Right cardiac atrium (tissue), 5 donors: ENCODE data around the gene DUSP8. TPM values are rescaled to one million over a fixed set of nuclear protein-coding genes. Genes with fewer than 3 reads are reported as not detected.

Experiments
- ATAC-seq, 2 donors: fragments of 200-7000 bp; cut with Tn5 transposase; one replicate each; pipeline versions ENCODE4 v1.8.0 to v1.9.1; 2020; ENCODE audit warnings: moderate library complexity in 2 of 2, mild to moderate bottlenecking in 1 of 2
- DNase-seq, 3 donors: peaks; one replicate each; pipeline ENCODE4 v3.0.0-alpha.2; 2020
- H3K27ac ChIP-seq: one replicate; pipeline ENCODE4 v1.5.1; 2013; ENCODE audit warnings: mild to moderate bottlenecking, low read length, control low read depth, moderate library complexity
- H3K27me3 ChIP-seq: one replicate; pipeline ENCODE4 v1.6.1; 2013; ENCODE audit not compliant: control insufficient read depth, insufficient read depth
- H3K4me1 ChIP-seq: one replicate; pipeline ENCODE4 v1.6.1; 2013; ENCODE audit warnings: low read length; ENCODE audit not compliant: control insufficient read depth, insufficient read depth
- H3K4me3 ChIP-seq: one replicate; pipeline ENCODE4 v1.5.1; 2013; ENCODE audit warnings: low read length, control low read depth
- H3K9me3 ChIP-seq: one replicate; pipeline ENCODE4 v1.6.1; 2013; ENCODE audit warnings: low read length; ENCODE audit not compliant: control insufficient read depth
- WGBS: extraction: QIAGEN DNeasy Blood & Tissue Kit; methylation state at CpG from one replicate; pipeline ENCODE4 v1.1.7; 2013; 5-methylcytosine and 5-hydroxymethylcytosine counted together
- intact Hi-C, 4 donors: fragments of 100-400 bp; cut with DNase I; formaldehyde crosslinking; loops; one replicate each; pipeline versions ENCODE4 v1.11.0 to v1.14.0; 2022 to 2023
- polyA plus RNA-seq: library from polyadenylated mRNA; stranded (reverse); fragments of 200-250 nt; gene quantifications from one replicate; pipeline ENCODE4 v1.2.3, GENCODE V29; 2013
- total RNA-seq, 4 donors: library from RNA; stranded (reverse); fragmentation: NEBNext Ultra II Directional; extraction: Animal tissue kit (Norgen Biotek cat#: 25700); gene quantifications; one replicate each; pipeline ENCODE4 v1.2.1, GENCODE V29; 2021
- donor health status: healthy with polysubstance abuse.
- donor health status: DM: no; HTN: yes; CAD: no.
- donor health status: DM: no; HTN: no; CAD: no.
- donor health status: DM: no; HTN: yes; CAD: no; lungs with severe emphysema.
- donor health status: DM: yes; HTN: yes; CAD: no.

Gene DUSP8
- total and polyA plus RNA-seq, 5 donors: 10.1 to 15.6 (median 13.3) TPM

DNA sequence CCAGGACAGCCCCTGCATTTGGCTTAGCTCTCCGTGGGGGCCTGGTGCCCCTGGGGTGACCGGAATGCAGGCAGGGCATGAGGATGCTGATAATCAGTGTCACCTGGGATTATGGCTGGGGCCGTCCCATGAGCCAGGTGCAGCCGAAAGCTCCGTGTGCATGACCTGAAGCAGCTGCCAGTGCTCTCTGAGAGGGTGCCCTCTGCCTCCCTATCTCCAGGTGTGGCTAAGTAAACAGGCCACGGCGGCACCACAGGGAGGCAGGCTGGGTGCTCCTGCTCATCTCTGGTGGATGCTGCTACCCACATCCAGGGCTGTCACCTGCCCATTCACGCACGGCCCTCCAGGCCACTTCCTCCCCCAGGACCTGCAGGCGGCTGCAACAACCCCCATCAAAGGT lies 29.8 kb downstream of the DUSP8 start:
- intact Hi-C loops: loop anchor here in 3 of 4 donors (5.0 to 10.0 kb wide), 2 partner anchors 35 to 83 kb away; partner anchors contain the start of genes KRTAP5-4 (in 3 of the 3) and KRTAP5-5 (in 3 of the 3)
- DNase-seq (peak in 2 of 3 donors; percentile 16 to 41), ATAC-seq (no peak)
- Histone ChIP-seq H3K9me3 (no peaks in the 10 kb centered on the region), H3K4me1 (no peaks in the 10 kb centered on the region), H3K4me3 (no peak overlapping the region), H3K27me3 (no peaks in the 10 kb centered on the region), H3K27ac (no peak overlapping the region)
- 70% methylated on average over 10 of the region's 10 CpGs for whole genome bisulfite sequencing

GRCh38 chr11:1541474-1542204 lies 30.4 kb downstream of the DUSP8 start:
- Histone ChIP-seq H3K4me3 (no peak overlapping the region), H3K4me1 (no peaks in the 10 kb centered on the region), H3K9me3 (no peaks in the 10 kb centered on the region), H3K27ac (no peak overlapping the region), H3K27me3 (no peaks in the 10 kb centered on the region)
- intact Hi-C loops: loop anchor here in 3 of 4 donors (5.0 to 10.0 kb wide), 2 partner anchors 36 to 83 kb away; partner anchors contain the start of genes KRTAP5-4 (in 3 of the 3) and KRTAP5-5 (in 3 of the 3)
- ATAC-seq (no peak), DNase-seq (peak in 2 of 3 donors; percentile 25 to 26)
- WGBS: 80% methylated on average over 22 of the region's 22 CpGs

DNA sequence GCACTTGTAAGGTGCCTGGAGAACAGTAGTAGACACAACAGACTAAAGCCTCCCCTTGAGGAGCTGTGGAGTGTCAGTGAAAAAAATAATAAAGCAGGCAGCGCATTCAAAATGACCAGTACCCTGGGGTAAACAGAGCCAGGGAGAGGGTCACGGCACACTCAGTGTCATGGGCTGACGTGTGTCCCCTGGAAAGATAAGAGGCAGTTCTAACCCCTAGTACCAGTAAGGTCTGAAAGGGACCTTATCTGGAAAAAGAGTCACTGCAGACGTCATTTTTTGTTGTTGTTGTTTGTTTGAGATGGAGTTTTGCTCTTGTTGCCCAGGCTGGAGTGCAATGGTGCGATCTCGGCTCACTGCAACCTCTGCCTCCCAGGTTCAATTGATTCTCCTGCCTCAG lies 32.0 kb downstream of the DUSP8 start:
- H3K9me3 ChIP-seq: no peaks in the 10 kb centered on the region
- no peak overlapping the region for H3K27ac ChIP-seq
- intact Hi-C loops: loop anchor here in 3 of 4 donors (5.0 to 10.0 kb wide), 2 partner anchors 37 to 85 kb away; partner anchors contain the start of genes KRTAP5-4 (in 3 of the 3) and KRTAP5-5 (in 3 of the 3)
- H3K27me3 ChIP-seq: no peaks in the 10 kb centered on the region
- WGBS: 85% methylated on average over 6 of the region's 6 CpGs
- DNase-seq: no peak
- H3K4me3 ChIP-seq: no peak overlapping the region
- H3K4me1 ChIP-seq: peaks cover 9% of the 10 kb centered on the region
- ATAC-seq: no peak

DNA sequence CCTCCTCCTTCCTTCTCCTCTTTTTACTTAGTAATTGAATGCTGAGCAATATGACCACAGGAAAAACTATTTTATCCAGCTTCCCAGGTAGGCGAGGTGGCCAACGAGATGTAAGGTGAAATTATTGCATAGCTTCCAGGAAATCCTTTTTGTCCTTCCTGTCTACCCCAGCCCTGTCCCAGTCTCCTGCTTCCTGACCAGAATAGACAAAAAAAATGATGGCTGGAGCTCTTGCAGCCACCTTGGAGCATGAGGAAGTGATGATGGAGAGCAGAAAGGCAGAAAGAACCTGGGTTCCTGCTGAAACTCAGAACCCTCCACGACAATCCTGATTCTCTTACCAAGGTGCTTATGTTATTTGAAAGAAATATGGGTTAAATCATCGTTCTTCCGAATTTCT lies 33.9 kb downstream of the DUSP8 start:
- no peak for DNase-seq
- H3K9me3 ChIP-seq: no peaks in the 10 kb centered on the region
- WGBS: 79% methylated on average over 5 of the region's 5 CpGs
- H3K4me3 ChIP-seq: no peak overlapping the region
- H3K27me3 ChIP-seq: no peaks in the 10 kb centered on the region
- no peak overlapping the region for H3K27ac ChIP-seq
- H3K4me1 ChIP-seq: peaks cover 18% of the 10 kb centered on the region
- intact Hi-C loops: no loop called here
- no peak for ATAC-seq

DNA sequence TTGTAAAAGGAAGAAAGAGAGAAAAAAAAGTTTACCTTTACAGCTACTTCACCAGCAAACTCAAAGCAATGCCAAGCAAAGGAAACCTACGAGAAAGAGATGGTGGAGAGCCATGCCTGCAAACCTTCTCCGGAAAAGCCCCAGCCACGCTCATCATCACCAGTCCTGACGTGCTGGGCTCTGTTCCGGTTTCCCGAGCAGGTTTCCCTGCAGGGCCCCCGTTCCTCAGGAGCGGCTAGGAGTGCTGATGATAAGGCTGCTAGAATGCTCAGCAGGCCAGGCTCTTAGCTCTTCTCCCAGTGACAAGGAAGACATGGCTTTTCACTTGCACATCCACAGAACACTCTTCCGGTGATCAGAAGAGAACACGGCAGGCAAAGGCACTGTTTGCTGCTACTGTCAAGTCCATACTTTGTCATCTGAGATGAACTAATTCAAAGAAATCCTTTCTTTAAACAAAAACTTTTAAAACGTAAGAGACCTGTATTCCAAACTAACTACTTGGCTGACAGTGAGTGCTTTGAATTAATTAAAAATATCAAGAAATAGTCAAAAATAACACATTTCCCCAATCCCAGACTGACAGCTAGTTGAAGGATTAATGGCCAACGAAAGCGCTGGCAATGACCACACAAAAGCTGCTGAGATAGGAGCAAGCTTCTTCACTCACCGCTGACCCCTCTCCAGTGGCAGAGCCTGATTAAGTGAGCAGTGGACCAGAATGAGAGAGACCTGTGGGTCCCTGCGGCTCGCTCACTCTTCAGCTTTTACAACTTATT lies 35.8 kb downstream of the DUSP8 start:
- H3K4me3 ChIP-seq: no peak overlapping the region
- peak; percentile 8 to 59 (median 58) for DNase-seq
- 51% methylated on average over 16 of the region's 16 CpGs for WGBS
- no peaks in the 10 kb centered on the region for H3K27me3 ChIP-seq
- ATAC-seq: no peak
- H3K4me1 ChIP-seq: peaks cover 34% of the 10 kb centered on the region
- intact Hi-C loops: no loop called here
- no peaks in the 10 kb centered on the region for H3K9me3 ChIP-seq
- H3K27ac ChIP-seq: peak overlapping the region; percentile 34

GRCh38 chr11:1534682-1535081 lies 37.4 kb downstream of the DUSP8 start:
- ATAC-seq (no peak), DNase-seq (peak; percentile 11 to 36 (median 35))
- H3K27ac ChIP-seq: no peak overlapping the region

GRCh38 chr11:1534171-1534570 lies 37.9 kb downstream of the DUSP8 start:
- intact Hi-C loops: no loop called here
- peak; percentile 1 to 30 (median 28) for DNase-seq
- 87% methylated on average over 7 of the region's 7 CpGs for WGBS

More at GRCh38 chr11:1534682-1535081, 37.4 kb downstream of the DUSP8 start:
- no peak overlapping the region for H3K4me3 ChIP-seq
- H3K9me3 ChIP-seq: no peaks in the 10 kb centered on the region
- peaks cover 34% of the 10 kb centered on the region for H3K4me1 ChIP-seq
- intact Hi-C loops: no loop called here
- no peaks in the 10 kb centered on the region for H3K27me3 ChIP-seq
- WGBS: 73% methylated on average over 14 of the region's 14 CpGs

DNA sequence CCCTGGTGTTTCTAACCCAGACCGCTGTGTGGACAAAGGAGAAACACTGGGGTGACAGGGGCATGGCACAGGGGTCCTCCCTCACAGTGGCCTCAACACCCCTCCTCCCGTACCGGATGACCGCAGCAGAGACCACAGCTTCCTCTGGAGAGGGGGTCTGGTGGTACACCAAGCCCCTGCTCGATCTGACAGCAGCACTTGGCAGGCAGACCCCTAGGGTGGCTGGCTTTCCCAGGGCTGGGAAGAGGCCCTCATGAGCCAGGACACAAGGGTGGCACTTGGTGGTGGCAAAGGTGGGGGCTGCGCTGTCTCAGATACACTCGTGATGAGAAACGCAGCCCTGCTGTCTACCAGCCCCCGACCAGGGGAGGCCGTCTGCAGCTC lies 38.7 kb downstream of the DUSP8 start:
- peak; percentile 7 to 53 (median 30) for DNase-seq
- Histone ChIP-seq H3K4me1 (peaks cover 34% of the 10 kb centered on the region), H3K27ac (peak overlapping the region; percentile 0), H3K9me3 (no peaks in the 10 kb centered on the region), H3K4me3 (no peak overlapping the region), H3K27me3 (no peaks in the 10 kb centered on the region)
- 82% methylated on average over 10 of the region's 10 CpGs for WGBS
- ATAC-seq: no peak
- intact Hi-C loops: no loop called here

More at GRCh38 chr11:1534171-1534570, 37.9 kb downstream of the DUSP8 start:
- Histone ChIP-seq H3K9me3 (no peaks in the 10 kb centered on the region), H3K4me1 (peaks cover 34% of the 10 kb centered on the region), H3K27ac (no peak overlapping the region), H3K27me3 (no peaks in the 10 kb centered on the region), H3K4me3 (no peak overlapping the region)
- no peak for ATAC-seq

GRCh38 chr11:1532606-1533341 lies 39.3 kb downstream of the DUSP8 start:
- intact Hi-C loops: no loop called here

DNA sequence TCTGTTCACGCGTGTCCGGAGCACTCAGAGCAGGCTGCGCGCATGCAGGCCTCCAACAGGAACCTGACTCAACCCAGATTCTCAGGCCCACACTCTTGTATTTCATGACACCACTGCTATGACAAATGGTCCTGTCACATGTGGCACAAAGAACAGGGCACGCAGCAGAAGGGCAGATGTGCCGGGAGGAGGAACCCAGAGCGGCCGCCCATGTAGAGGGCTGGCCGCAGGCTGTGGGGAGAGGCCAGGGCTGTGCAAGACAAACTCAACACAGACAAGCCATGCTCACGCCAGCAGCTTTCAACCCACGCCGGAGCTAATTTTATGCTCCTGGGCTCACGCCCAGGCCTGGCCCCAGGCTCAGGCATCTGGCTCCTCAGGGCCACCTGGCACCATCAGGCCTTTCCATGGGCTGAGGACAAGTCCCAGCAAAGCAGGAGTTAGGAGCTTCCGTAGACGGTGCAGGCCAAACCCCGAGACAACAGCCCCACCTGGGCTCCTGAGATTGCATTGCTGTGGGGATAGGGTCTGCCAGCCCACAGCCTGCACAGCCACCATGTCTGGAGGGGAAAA lies 40.0 kb downstream of the DUSP8 start:
- no peaks in the 10 kb centered on the region for H3K27me3 ChIP-seq
- WGBS: 52% methylated on average over 17 of the region's 17 CpGs
- intact Hi-C loops: no loop called here
- H3K4me3 ChIP-seq: no peak overlapping the region
- peak overlapping the region; percentile 73 for H3K27ac ChIP-seq
- H3K9me3 ChIP-seq: no peaks in the 10 kb centered on the region
- H3K4me1 ChIP-seq: peaks cover 34% of the 10 kb centered on the region
- ATAC-seq (peak; percentile 73 to 84), DNase-seq (peak; percentile 68 to 88 (median 87))

More at GRCh38 chr11:1532606-1533341, 39.3 kb downstream of the DUSP8 start:
- DNase-seq: peak in 2 of 3 donors; percentile 36 to 45
- peak overlapping the region; percentile 16 for H3K27ac ChIP-seq
- no peaks in the 10 kb centered on the region for H3K9me3 ChIP-seq
- H3K27me3 ChIP-seq: no peaks in the 10 kb centered on the region
- no peak overlapping the region for H3K4me3 ChIP-seq
- peak; percentile 30 to 72 for ATAC-seq
- 65% methylated on average over 20 of the region's 20 CpGs for WGBS
- H3K4me1 ChIP-seq: peaks cover 34% of the 10 kb centered on the region
